Measurements from ENCODE around the gene EPB41L1.
"Not testable (repeated sequence)": the region's sequence is repeated elsewhere in the genome, so short reads cannot be mapped to it uniquely, and the experiment has no call there.

The EPB41L1 gene

DNA sequence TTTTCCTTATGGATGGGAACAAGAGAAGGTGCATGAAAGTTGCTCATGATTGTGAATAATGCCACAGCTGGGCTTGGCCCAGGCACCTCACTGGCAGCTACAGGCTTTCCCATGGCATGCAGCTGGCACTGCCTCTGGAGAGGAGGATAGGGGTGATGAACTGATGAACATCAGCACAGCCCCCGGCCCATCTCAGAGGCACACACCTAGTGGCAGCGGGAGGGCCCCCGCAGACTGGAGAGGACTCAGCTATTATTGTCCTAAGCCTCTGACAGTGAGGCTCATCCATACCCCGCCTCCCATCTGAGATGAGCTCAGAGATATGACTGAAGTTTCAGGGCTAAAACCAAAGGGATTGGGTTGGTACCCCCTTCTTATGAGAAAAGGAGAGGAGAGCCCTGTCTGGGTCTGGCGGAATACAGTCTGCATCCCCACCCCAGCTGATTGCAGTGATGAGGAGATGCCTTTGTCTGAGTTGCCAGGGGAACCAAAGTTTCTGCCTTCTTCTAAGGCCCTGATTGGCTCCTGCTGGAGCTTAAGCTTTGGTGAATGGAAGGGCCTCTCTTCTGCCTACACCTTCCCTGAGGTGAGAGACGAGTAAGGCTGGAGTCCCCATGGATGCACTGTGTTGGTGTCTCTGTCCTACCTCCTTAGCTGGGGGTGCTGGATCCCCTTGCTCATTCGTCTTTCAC lies 27.6 kb upstream of the EPB41L1 start:
- DNase-seq (ENCODE audit: low read depth in 2 of 2): no peak

- DNase-seq (ENCODE audit: low read depth in 2 of 2): no peak
These were observed 25.9 kb upstream of the EPB41L1 start for GRCh38 chr20:36128463-36129159.

DNA sequence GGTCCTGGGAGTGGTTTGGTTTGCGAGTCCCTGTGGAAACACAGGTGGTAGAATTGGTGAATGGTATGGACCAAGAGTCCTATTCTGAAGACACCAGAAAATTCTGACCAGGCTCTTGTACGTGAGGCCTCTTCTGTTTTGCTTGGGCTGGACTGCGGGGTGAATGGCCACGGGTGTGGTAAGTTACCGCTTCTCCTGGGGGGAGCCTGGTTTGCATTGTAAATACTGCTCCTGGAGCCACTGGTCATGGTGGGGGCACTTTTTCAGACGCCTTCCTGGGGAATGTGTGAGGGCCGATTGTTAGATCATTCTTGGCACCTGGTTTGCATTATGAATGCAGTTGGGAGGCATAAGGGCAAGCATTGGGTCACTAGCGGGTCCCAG lies 25.4 kb upstream of the EPB41L1 start:
- DNase-seq (ENCODE audit: low read depth in 2 of 2): no peak

DNA sequence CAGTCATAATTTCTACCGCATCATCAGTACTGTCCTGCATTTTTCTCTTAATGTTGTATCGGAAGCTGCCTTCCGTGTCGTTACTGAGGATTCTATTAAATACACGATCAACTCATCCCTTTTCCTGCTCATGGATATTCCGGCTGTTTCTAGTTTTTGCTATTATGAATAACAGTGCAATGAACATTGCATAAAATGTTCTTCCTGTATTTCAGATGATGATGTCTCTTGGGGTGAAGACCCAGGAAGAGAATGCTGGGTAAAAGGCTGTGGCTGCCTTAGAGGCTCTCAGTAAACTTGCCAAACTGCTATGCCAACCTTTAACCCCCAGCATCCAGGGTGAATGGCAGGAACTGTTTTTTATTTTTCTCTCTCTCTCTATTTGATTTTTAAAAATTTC lies 24.1 kb upstream of the EPB41L1 start:
- no peak for DNase-seq (ENCODE audit: low read depth in 2 of 2)

DNA sequence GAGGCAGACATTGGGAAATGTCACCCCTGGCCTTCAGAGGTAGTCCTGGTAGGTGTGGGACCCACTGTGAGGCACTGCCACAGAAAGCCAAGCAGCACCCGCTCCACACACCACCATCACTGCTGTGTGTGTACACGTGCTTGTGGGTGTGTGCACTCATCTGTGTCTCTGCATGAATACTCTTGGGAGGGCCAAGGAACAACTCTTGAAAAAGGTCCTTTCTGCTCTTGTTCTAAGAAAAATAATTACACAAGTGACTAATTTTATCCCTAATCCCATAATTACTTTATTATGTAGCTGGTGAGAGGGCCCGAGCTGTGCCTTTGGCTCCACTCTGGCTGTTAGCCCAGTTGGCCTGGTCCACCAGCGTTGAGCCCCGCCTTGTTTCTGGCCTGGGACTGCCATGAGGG lies 21.7 kb upstream of the EPB41L1 start:
- no peak for DNase-seq (ENCODE audit: low read depth in 2 of 2)

GRCh38 chr20:36133821-36134220 lies 20.7 kb upstream of the EPB41L1 start:
- DNase-seq (ENCODE audit: low read depth in 2 of 2): no peak

GRCh38 chr20:36135159-36135558 lies 19.4 kb upstream of the EPB41L1 start:
- DNase-seq (ENCODE audit: low read depth in 2 of 2): no peak

DNA sequence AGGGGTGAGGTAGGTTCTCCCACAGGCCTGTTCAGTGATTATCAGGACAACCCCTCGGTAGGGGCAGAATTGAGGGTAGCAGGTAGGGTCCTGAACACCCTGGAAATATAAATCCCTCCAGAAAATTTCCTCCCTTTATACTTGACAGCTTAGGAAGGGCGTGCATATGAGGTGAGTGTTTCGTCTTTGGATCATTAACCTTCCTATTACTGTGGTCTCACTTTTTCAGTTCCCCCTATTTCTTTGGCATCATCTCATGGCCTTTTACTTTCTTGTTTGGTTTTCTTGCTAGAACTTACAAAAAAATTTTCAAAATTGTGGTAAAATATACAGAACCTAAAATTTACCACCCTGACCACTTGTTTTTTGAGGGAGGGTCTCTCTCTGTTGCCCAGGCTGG lies 18.7 kb upstream of the EPB41L1 start:
- no peak for DNase-seq (ENCODE audit: low read depth in 2 of 2)

DNA sequence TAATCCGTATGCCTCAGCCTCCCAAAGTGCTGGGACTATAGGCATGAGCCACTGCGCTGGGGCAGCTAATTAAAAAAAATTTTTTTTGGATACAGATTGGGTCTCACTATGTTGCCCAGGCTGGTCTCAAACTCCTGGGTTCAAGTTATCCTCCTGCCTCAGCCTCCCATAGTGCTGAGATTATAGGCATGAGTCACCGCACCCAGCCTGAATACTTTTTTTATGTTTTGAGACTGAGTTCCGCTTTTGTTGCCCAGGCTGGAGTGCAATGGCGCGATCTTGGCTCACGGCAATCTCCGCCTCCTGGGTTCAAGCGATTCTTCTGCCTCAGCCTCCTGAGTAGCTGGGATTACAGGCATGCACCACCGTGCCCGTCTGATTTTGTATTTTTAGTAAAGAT lies 17.2 kb upstream of the EPB41L1 start:
- not testable (repeated sequence) for DNase-seq (ENCODE audit: low read depth in 2 of 2)

DNA sequence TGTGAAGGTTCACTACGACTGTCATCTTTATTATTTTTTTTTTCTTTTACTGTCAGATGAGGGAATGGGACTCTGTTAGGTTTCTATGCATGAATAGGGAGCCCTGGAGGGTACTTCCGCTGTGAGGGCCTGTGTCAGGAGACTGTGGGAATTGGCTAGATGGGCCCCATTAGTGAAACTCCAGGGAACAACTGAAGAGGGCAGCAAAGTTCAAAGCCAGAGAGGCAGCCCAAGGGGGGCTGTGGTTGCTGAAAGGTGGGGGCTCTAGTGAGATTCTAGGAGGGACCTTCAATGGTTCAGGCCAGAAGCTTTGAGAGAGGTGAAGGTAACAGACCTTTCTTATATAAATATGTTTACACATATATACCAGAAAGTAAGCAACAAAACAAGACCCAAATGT lies 13.2 kb upstream of the EPB41L1 start:
- DNase-seq (ENCODE audit: low read depth in 2 of 2): no peak

GRCh38 chr20:36144336-36144735 lies 10.2 kb upstream of the EPB41L1 start:
- DNase-seq (ENCODE audit: low read depth in 2 of 2): no peak

DNA sequence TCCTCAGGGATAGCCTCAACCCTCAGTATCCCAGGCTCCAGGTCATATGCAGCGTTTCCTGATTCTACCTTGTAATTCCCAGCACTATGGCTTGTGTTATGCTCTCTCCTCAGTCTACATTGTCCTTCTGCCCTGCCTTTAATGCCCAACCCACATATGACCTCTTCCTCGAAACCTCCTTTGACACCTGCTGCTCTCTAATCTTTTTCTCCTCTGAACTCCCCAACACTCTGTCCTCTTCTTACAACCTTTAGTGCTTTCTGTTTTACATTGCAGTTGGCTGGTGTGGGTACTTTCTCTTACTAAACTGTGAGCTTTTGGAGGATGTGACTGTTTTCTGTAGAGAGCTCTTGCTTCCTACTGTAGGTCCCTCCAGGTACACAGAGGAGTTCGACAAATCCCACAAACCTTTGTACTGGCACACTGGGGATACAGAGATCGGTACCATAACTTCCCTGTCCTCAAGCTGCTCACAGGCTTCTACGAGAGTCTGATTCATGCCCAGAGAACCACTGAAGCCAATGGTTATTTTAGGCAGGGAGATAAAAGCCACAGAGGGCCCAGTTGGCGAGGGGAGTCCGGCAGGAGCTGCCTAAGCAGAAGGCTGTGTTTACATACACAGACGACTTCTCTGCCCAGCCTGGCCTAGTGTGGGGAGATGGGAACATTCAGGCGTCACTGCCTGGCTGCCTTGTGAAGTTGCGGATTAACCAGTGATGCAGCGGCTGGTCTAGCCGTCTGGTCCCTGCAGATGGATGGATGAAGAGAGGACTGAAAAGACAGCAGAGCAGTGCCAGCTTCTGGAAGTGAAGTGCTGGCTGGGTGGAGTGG lies 8.4 kb upstream of the EPB41L1 start:
- no peak for DNase-seq (ENCODE audit: low read depth in 2 of 2)

- no peak for DNase-seq (ENCODE audit: low read depth in 2 of 2)
These were observed 6.8 kb upstream of the EPB41L1 start for GRCh38 chr20:36147690-36148089.

GRCh38 chr20:36148439-36148838 lies 6.1 kb upstream of the EPB41L1 start:
- DNase-seq (ENCODE audit: low read depth in 2 of 2): no peak

GRCh38 chr20:36149012-36149411 lies 5.5 kb upstream of the EPB41L1 start:
- no peak for DNase-seq (ENCODE audit: low read depth in 2 of 2)

DNA sequence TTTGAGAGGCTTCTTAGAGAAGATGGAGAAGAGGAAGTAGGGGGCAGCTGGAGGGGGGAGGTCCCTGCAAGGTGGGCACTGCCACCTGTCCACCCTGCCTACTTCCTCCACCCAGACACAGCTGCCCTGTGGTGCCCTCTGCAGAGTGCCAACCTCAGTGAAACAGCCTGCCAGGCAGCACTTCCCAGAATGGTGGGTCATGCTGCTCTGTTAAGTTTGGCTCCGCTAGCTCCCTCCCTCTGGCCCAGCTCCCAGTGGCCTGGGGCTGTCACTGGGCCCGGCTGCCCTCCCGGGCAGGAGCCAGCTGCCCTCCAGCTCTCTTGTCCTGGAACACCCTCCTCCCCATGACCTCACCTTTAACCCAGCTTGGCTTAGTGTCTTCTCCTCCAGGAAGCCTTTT lies 5.1 kb upstream of the EPB41L1 start:
- DNase-seq (ENCODE audit: low read depth in 2 of 2): no peak

DNA sequence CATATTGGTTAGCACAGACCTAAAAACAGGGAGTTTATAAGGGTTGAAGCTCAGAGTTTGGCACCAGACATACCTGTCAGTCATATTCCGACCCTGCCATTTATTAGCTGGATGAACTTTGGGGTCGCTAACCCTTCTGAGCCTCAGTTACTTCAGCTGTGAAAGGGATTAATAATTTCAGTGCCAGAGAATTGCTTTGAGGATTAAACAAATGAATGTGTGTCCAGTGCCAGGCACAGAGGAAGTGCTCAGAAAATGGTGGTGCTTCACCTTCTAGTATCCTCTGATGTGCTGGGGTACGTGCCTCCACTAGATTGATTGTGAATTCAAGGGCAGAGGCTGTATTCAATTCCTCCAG lies 4.1 kb upstream of the EPB41L1 start:
- DNase-seq (ENCODE audit: low read depth in 2 of 2): no peak

GRCh38 chr20:36150847-36151539 lies 3.5 kb upstream of the EPB41L1 start:
- no peak for DNase-seq (ENCODE audit: low read depth in 2 of 2)

DNA sequence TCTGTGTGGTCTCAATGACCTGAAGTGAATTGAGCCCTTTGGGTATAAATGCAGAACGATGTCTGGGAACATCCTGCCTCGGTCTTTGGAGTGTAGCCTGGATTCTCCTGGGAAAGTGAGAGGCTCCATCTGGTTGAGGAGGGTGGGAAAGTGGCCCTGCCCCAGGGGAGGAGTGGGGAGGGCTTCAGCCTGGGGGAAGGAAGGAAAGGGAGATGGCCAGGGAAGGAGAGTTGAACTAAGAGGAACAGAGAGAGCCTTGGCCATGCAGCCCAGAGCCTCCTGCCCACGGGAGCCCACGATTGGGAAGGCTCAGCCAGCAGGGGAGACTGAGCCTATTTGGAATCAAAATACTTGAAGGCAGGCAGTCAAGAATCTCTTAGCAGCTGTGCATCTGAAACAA lies 2.3 kb upstream of the EPB41L1 start:
- no peak for DNase-seq (ENCODE audit: low read depth in 2 of 2)

GRCh38 chr20:36153204-36153603 lies 1.3 kb upstream of the EPB41L1 start:
- no peak for DNase-seq (ENCODE audit: low read depth in 2 of 2)

DNA sequence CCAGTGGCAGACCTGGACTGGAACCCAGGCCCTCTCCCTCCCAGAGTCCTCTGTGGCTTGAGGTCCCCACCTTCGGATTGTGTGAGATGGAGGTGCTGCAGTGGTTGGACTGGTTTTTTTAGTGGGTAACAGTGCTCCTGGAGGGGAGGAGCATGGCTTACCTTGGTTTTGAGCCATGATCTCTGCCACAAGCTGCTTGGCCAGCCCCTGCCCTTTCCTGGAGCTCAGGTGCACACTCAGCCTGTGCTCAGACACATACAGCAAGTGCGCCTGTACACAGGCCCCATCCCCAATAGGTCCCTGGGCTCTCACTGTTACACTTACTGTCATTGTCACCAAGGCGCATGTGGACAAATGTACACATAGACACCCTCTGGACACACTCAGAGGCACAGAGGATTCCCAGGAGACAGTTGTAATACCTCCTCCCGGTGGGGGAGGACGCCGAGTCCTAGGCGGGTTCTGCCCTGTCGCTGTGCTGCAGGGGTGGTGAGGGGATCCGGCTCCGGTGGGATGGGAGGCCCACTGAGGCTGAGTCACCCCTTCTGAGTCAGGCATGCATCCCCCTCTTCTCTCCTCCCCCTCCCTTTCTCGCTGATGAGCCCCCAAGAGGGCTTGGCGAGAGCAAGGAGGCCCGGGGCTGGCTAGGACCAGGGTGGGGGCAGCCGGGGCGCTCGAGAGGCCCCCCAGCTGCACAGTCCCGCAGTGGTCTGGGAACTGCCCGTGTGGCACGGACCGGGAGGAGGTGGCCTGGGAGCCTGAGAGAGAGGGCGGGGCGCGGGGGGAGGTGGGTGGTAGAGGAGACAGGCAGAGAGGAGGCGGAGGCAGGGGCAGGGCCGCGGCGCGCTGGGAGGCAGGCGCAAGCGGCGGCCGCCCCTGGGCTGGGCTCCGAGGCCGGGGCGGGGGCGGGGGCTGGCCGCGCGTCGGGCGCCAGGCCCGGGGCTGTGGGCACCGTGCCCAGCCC lies 522 bp upstream of the EPB41L1 start:
- peak; percentile 12 to 31 for DNase-seq (ENCODE audit: low read depth in 2 of 2)

Measured in activated CD4-positive, alpha-beta T cell treated with anti-CD3 and anti-CD28 coated beads for 24 hours (primary cell).